HG02759 (cell line): Measurements from ENCODE around the gene IQGAP2.

Source experiments
- ATAC-seq: cut with Tn5 transposase; IDR thresholded peaks from one replicate; pipeline ENCODE4 v1.9.1; 2021; ENCODE audit warnings: mild to moderate bottlenecking, moderate library complexity; ENCODE audit not compliant: unreplicated experiment

The IQGAP2 gene

GRCh38 chr5:76681287-76681686 is 278.2 kb downstream of the IQGAP2 start:
- no peak for ATAC-seq

- ATAC-seq: no peak
These were observed 279.3 kb downstream of the IQGAP2 start for GRCh38 chr5:76682387-76682786.

GRCh38 chr5:76683816-76684731 is 281.0 kb downstream of the IQGAP2 start:
- ATAC-seq: no peak

GRCh38 chr5:76684756-76685519 is 281.9 kb downstream of the IQGAP2 start:
- no peak for ATAC-seq

GRCh38 chr5:76685704-76686103 is 282.6 kb downstream of the IQGAP2 start:
- no peak for ATAC-seq

- no peak for ATAC-seq
These were observed 285.1 kb downstream of the IQGAP2 start for GRCh38 chr5:76688212-76688611.

- no peak for ATAC-seq
These were observed 285.8 kb downstream of the IQGAP2 start for GRCh38 chr5:76688836-76689235.

GRCh38 chr5:76689321-76690036 is 286.4 kb downstream of the IQGAP2 start:
- no peak for ATAC-seq

GRCh38 chr5:76690037-76690679 is 287.1 kb downstream of the IQGAP2 start:
- no peak for ATAC-seq

GRCh38 chr5:76690704-76691466 is 287.8 kb downstream of the IQGAP2 start:
- no peak for ATAC-seq

- ATAC-seq: peak; percentile 55
These were observed 288.6 kb downstream of the IQGAP2 start for GRCh38 chr5:76691467-76692273.

- no peak for ATAC-seq
These were observed 289.1 kb downstream of the IQGAP2 start for GRCh38 chr5:76692274-76692540.

GRCh38 chr5:76692651-76693050 is 289.6 kb downstream of the IQGAP2 start:
- no peak for ATAC-seq

- ATAC-seq: no peak
These were observed 290.1 kb downstream of the IQGAP2 start for GRCh38 chr5:76693141-76693540.

- no peak for ATAC-seq
These were observed 291.2 kb downstream of the IQGAP2 start for GRCh38 chr5:76694317-76694716.

- ATAC-seq: no peak
These were observed 292.3 kb downstream of the IQGAP2 start for GRCh38 chr5:76695346-76695745.

- no peak for ATAC-seq
These were observed 293.2 kb downstream of the IQGAP2 start for GRCh38 chr5:76696251-76696650.

GRCh38 chr5:76697670-76698069 is 294.6 kb downstream of the IQGAP2 start:
- no peak for ATAC-seq

GRCh38 chr5:76700571-76700970 is 297.5 kb downstream of the IQGAP2 start:
- no peak for ATAC-seq

GRCh38 chr5:76701298-76701697 is 298.2 kb downstream of the IQGAP2 start:
- no peak for ATAC-seq
